DND-41 (cell line): ENCODE measurements around the gene CIROP.

Experiments used
- CTCF ChIP-seq: IDR thresholded peaks from 2 replicates; pipeline ENCODE4 v1.5.1; 2012; ENCODE audit warnings: borderline replicate concordance, low read length, moderate library complexity, mild to moderate bottlenecking; ENCODE audit not compliant: poor library complexity, severe bottlenecking; ENCODE audit errors: extremely low read depth
- EZH2 ChIP-seq: IDR thresholded peaks from 3 replicates; pipeline ENCODE4 v1.6.1; 2012; ENCODE audit warnings: borderline replicate concordance, low read depth, mild to moderate bottlenecking, moderate library complexity, low read length, inconsistent platforms; ENCODE audit not compliant: severe bottlenecking

- TF ChIP-seq CTCF (no peak), EZH2 (no peak)
These were observed 2.0 kb downstream of the CIROP start for GRCh38 chr14:23102801-23103200.
